Neural cell (in vitro differentiated cells): ENCODE data around the gene AKAP6. TPM values are rescaled to one million over a fixed set of nuclear protein-coding genes. Genes with fewer than 3 reads are reported as not detected.

ENCODE experiments used
- H2AFZ ChIP-seq: fragments of 200-600, 300-800 bp; sonication (generic), shearing (Covaris generic); 2 replicates; pipeline ENCODE4 v1.6.0; 2014; ENCODE audit warnings: low read depth, mild to moderate bottlenecking, antibody characterized with exemption, low read length, moderate library complexity
- H3F3A ChIP-seq: fragments of 200-600 bp; shearing (Covaris generic); 2 replicates; pipeline ENCODE4 v1.6.1; 2016; ENCODE audit warnings: mild to moderate bottlenecking, moderate library complexity, mixed read lengths, antibody characterized with exemption, low read length; ENCODE audit not compliant: insufficient read depth, poor library complexity, severe bottlenecking
- H3K27ac ChIP-seq: fragments of 200-600, 300-800 bp; sonication (generic), shearing (Covaris generic); 2 replicates; pipeline ENCODE4 v1.5.1; 2014; ENCODE audit warnings: mild to moderate bottlenecking, low read length, moderate library complexity
- H3K27me3 ChIP-seq: fragments of 300-800, 200-600 bp; sonication (generic), shearing (Covaris generic); 2 replicates; pipeline ENCODE4 v1.6.0; 2014; ENCODE audit warnings: mild to moderate bottlenecking, low read depth, low read length, moderate library complexity; ENCODE audit not compliant: insufficient read depth
- H3K36me3 ChIP-seq: fragments of 300-800, 200-600 bp; sonication (generic), shearing (Covaris generic); 2 replicates; pipeline ENCODE4 v1.5.1; 2014; ENCODE audit warnings: mild to moderate bottlenecking, antibody characterized with exemption, low read length, moderate library complexity; ENCODE audit not compliant: insufficient read depth
- H3K4me2 ChIP-seq: fragments of 300-800, 200-600 bp; sonication (generic), shearing (Covaris generic); 2 replicates; pipeline ENCODE4 v1.6.0; 2014; ENCODE audit warnings: mild to moderate bottlenecking, low read length
- H3K4me3 ChIP-seq: fragments of 300-800, 200-600 bp; sonication (generic), shearing (Covaris generic); 2 replicates; pipeline ENCODE4 v1.5.1; 2014; ENCODE audit warnings: mild to moderate bottlenecking, low read length, moderate library complexity
- H3K79me2 ChIP-seq: fragments of 200-600 bp; shearing (Covaris generic); replicated peaks from 2 replicates; pipeline ENCODE4 v1.6.0; 2014; ENCODE audit warnings: mild to moderate bottlenecking, low read length, moderate library complexity; ENCODE audit not compliant: insufficient read depth
- H3K9ac ChIP-seq: fragments of 300-800, 200-600 bp; sonication (generic), shearing (Covaris generic); 2 replicates; pipeline ENCODE4 v1.6.1; 2016; ENCODE audit warnings: mild to moderate bottlenecking, low read length, mixed read lengths
- H3K9me2 ChIP-seq: fragments of 200-600 bp; shearing (Covaris generic); 2 replicates; pipeline ENCODE4 v1.6.1; 2016; ENCODE audit warnings: mild to moderate bottlenecking, low read length, mixed read lengths; ENCODE audit not compliant: insufficient read depth
- H3K9me3 ChIP-seq: fragments of 200-600, 300-800 bp; sonication (generic), shearing (Covaris generic); 2 replicates; pipeline ENCODE4 v1.6.1; 2016; ENCODE audit warnings: mild to moderate bottlenecking, mixed run types, low read length, moderate library complexity, mixed read lengths
- H4K20me1 ChIP-seq: fragments of 200-600 bp; shearing (Covaris generic); 2 replicates; pipeline ENCODE4 v1.6.1; 2016; ENCODE audit warnings: mild to moderate bottlenecking, mixed run types; ENCODE audit not compliant: insufficient read depth
- EP300 ChIP-seq: fragments of 450-650 bp; conservative IDR thresholded peaks from 2 replicates; pipeline ENCODE4 v1.6.1; 2014; ENCODE audit warnings: antibody characterized with exemption, mild to moderate bottlenecking, moderate library complexity; ENCODE audit not compliant: poor library complexity, severe bottlenecking
- EZH2 ChIP-seq: fragments of 200-600, 300-800 bp; shearing (Covaris generic), sonication (generic); IDR thresholded peaks from 2 replicates; pipeline ENCODE4 v1.6.1; 2014; ENCODE audit warnings: antibody characterized with exemption, low read length, borderline replicate concordance, mild to moderate bottlenecking; ENCODE audit not compliant: insufficient read depth, poor library complexity, severe bottlenecking
- MXI1 ChIP-seq: fragments of 450-650 bp; conservative IDR thresholded peaks from 2 replicates; pipeline ENCODE4 v1.6.1; 2014; ENCODE audit warnings: antibody characterized with exemption, mild to moderate bottlenecking; ENCODE audit not compliant: poor library complexity, severe bottlenecking
- POLR2AphosphoS5 ChIP-seq: IDR thresholded peaks from 2 replicates; pipeline ENCODE4 v1.6.1; 2012
- RAD21 ChIP-seq: fragments of 450-650 bp; conservative IDR thresholded peaks from 2 replicates; pipeline ENCODE4 v1.6.1; 2014; ENCODE audit warnings: antibody characterized with exemption, mild to moderate bottlenecking, moderate library complexity
- SMC3 ChIP-seq: fragments of 450-650 bp; conservative IDR thresholded peaks from 2 replicates; pipeline ENCODE4 v1.6.1; 2014; ENCODE audit warnings: antibody characterized with exemption, mild to moderate bottlenecking, moderate library complexity; ENCODE audit not compliant: poor library complexity
- TAF1 ChIP-seq: IDR thresholded peaks from 2 replicates; pipeline ENCODE4 v1.6.1; 2012; ENCODE audit warnings: low read depth
- polyA plus RNA-seq: library from polyadenylated mRNA; depleted of rRNA; stranded (reverse); fragments of >200 nt; gene quantifications from 2 replicates; pipeline ENCODE4 v1.2.3, GENCODE V29; 2014
- TF ChIP-seq, protein P1 (sequence below): IDR thresholded peaks from 2 replicates; pipeline ENCODE4 v1.6.1; 2012; ENCODE audit warnings: borderline replicate concordance
- TF ChIP-seq, protein P2 (sequence below): fragments of 450-650 bp; IDR thresholded peaks from 2 replicates; pipeline ENCODE4 v1.5.1; 2014; ENCODE audit warnings: antibody characterized with exemption, mild to moderate bottlenecking, moderate library complexity; ENCODE audit not compliant: poor library complexity, severe bottlenecking

Gene AKAP6
- polyA plus RNA-seq, 1 donor from 2014 or later, result 15.8 TPM

DNA sequence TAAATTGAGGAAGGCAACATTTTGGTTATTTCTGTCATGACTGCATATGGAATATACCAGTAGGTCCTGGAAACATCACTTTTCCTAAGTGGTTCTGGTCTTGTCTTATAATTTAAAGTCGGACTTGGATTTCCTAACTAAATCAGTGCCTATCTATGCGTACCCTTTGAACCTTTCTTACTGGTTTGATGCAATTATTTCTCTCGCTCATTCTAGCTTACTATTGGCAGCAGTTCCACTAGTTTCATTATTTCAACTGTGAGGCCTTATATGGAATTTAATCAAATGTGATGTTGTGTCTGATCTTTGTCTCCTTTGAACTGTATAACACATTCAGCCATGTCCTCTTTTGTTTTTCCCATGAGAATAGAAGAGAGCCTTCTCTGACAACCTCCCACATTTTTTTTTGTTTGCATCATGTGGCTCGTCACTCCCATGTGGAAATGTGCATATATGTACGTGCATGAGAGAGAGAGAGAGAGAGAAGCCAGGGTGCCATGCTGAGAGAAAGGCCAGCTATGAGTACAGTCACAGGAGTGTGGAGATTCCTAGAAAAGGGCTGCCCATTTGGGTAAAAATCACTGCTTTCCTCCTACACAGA lies 48.0 kb downstream of the AKAP6 start:
- Histone ChIP-seq H3K9me2 (no peaks in the 10 kb centered on the region), H3K36me3 (no peaks in the 10 kb centered on the region), H2AFZ (no peak overlapping the region), H3K4me2 (no peak overlapping the region), H3K79me2 (peaks cover 5% of the 10 kb centered on the region), H3F3A (no peaks in the 10 kb centered on the region), H3K4me3 (no peak overlapping the region), H3K27me3 (no peaks in the 10 kb centered on the region), H3K9ac (no peak overlapping the region), H4K20me1 (peaks cover 4% of the 10 kb centered on the region), H3K27ac (no peak overlapping the region), H3K9me3 (no peaks in the 10 kb centered on the region)
- TF ChIP-seq SMC3, result no peak
- TF ChIP-seq EZH2, result no peak
- TF ChIP-seq RAD21, result no peak
- TF ChIP-seq, protein P1, sequence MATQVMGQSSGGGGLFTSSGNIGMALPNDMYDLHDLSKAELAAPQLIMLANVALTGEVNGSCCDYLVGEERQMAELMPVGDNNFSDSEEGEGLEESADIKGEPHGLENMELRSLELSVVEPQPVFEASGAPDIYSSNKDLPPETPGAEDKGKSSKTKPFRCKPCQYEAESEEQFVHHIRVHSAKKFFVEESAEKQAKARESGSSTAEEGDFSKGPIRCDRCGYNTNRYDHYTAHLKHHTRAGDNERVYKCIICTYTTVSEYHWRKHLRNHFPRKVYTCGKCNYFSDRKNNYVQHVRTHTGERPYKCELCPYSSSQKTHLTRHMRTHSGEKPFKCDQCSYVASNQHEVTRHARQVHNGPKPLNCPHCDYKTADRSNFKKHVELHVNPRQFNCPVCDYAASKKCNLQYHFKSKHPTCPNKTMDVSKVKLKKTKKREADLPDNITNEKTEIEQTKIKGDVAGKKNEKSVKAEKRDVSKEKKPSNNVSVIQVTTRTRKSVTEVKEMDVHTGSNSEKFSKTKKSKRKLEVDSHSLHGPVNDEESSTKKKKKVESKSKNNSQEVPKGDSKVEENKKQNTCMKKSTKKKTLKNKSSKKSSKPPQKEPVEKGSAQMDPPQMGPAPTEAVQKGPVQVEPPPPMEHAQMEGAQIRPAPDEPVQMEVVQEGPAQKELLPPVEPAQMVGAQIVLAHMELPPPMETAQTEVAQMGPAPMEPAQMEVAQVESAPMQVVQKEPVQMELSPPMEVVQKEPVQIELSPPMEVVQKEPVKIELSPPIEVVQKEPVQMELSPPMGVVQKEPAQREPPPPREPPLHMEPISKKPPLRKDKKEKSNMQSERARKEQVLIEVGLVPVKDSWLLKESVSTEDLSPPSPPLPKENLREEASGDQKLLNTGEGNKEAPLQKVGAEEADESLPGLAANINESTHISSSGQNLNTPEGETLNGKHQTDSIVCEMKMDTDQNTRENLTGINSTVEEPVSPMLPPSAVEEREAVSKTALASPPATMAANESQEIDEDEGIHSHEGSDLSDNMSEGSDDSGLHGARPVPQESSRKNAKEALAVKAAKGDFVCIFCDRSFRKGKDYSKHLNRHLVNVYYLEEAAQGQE, result no peak
- TF ChIP-seq, protein P2, sequence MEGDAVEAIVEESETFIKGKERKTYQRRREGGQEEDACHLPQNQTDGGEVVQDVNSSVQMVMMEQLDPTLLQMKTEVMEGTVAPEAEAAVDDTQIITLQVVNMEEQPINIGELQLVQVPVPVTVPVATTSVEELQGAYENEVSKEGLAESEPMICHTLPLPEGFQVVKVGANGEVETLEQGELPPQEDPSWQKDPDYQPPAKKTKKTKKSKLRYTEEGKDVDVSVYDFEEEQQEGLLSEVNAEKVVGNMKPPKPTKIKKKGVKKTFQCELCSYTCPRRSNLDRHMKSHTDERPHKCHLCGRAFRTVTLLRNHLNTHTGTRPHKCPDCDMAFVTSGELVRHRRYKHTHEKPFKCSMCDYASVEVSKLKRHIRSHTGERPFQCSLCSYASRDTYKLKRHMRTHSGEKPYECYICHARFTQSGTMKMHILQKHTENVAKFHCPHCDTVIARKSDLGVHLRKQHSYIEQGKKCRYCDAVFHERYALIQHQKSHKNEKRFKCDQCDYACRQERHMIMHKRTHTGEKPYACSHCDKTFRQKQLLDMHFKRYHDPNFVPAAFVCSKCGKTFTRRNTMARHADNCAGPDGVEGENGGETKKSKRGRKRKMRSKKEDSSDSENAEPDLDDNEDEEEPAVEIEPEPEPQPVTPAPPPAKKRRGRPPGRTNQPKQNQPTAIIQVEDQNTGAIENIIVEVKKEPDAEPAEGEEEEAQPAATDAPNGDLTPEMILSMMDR, result no peak
- no peak for TF ChIP-seq EP300
- no peak for TF ChIP-seq MXI1
- no peak for TF ChIP-seq TAF1
- no peak for TF ChIP-seq POLR2AphosphoS5

GRCh38 chr14:32378284-32378683 lies 49.2 kb downstream of the AKAP6 start:
- H3K4me3 ChIP-seq, result no peak overlapping the region
- H3K9me2 ChIP-seq, result no peaks in the 10 kb centered on the region
- no peaks in the 10 kb centered on the region for H3K9me3 ChIP-seq
- peaks cover 4% of the 10 kb centered on the region for H4K20me1 ChIP-seq
- H3K27me3 ChIP-seq, result no peaks in the 10 kb centered on the region
- no peak overlapping the region for H3K27ac ChIP-seq
- no peak overlapping the region for H3K9ac ChIP-seq
- no peak overlapping the region for H2AFZ ChIP-seq
- H3K36me3 ChIP-seq, result no peaks in the 10 kb centered on the region
- H3K4me2 ChIP-seq, result no peak overlapping the region
- peaks cover 6% of the 10 kb centered on the region for H3K79me2 ChIP-seq
- TF ChIP-seq, protein P2, result no peak
- TF ChIP-seq SMC3 (no peak), RAD21 (no peak), POLR2AphosphoS5 (no peak), MXI1 (no peak), TAF1 (no peak), EP300 (no peak), EZH2 (no peak)
- TF ChIP-seq, protein P1, result no peak
- H3F3A ChIP-seq, result no peaks in the 10 kb centered on the region
